Esophagus mucosa (tissue), 1 donor: Measurements from ENCODE around the gene OPRL1. TPM values are rescaled to one million over a fixed set of nuclear protein-coding genes. Genes with fewer than 3 reads are reported as not detected.
"Not testable (repeated sequence)": the region's sequence is repeated elsewhere in the genome, so short reads cannot be mapped to it uniquely, and the experiment has no call there.

ENCODE experiments used
- ATAC-seq: fragments of 200-7000 bp; cut with Tn5 transposase; one replicate; pipeline ENCODE4 v1.9.1; 2020
- total RNA-seq: library from RNA; stranded (reverse); gene quantifications from one replicate; pipeline ENCODE4 v1.2.4, GENCODE V29; 2023
- donor health status: DM: yes; HTN: yes; CAD: no.

Gene OPRL1
- total RNA-seq, 1 donor from 2014 or later, result 0.12 TPM

GRCh38 chr20:64087226-64087825 lies 7.4 kb downstream of the OPRL1 start:
- not testable (repeated sequence) for ATAC-seq

DNA sequence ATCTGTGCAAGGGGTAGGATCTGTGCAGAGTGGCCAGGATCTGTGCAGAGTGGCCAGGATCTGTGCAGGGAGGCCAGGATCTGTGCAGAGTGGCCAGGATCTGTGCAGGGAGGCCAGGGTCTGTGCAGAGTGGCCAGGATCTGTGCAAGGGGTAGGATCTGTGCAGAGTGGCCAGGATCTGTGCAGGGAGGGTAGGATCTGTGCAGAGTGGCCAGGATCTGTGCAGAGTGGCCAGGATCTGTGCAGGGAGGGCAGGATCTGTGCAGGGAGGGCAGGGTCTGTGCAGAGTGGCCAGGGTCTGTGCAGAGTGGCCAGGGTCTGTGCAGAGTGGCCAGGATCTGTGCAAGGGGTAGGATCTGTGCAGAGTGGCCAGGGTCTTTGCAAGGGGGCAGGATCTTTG lies 8.7 kb downstream of the OPRL1 start:
- not testable (repeated sequence) for ATAC-seq

DNA sequence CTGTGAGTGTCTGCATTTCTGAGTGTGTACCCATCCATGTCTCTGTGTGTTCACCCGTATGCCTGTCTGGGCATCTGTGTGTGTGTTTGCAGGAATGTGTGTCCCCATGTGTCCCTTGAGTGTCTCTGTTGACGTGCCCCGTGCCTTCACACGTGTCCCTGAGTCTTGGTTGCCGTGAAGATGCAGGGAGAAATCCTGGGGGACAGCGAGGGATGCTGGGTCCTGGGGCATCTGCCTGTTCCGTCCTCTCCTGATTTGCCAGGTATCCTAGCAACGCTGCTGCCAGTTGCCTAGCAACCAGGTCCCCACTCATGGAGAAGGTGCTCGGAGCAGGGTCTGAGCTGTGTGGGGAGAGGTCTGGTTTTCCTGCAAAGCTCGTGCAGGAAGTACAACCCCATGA lies 10.3 kb downstream of the OPRL1 start:
- no peak for ATAC-seq

DNA sequence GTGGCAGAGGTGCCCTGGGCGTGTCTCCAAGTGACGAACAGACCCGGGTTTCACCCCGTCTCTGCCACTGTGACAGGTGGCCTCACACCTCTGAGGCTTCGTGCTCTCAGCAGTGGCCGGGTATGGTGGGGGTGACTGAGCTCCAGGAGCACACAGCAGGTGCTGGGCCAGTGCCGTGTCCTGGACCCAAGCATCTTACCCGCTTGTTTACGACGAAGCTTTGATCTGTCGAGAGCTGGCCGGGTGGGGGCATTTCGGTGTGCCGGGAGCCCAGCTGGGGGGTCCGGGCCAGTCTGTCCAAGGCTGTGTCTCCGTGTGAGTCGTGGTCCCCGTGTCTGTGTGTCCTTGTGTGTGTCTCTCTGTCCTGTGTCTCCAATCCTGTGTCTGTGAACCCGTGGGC lies 11.5 kb downstream of the OPRL1 start:
- no peak for ATAC-seq

- no peak for ATAC-seq
Observed at GRCh38 chr20:64091770-64092169, 11.9 kb downstream of the OPRL1 start.

DNA sequence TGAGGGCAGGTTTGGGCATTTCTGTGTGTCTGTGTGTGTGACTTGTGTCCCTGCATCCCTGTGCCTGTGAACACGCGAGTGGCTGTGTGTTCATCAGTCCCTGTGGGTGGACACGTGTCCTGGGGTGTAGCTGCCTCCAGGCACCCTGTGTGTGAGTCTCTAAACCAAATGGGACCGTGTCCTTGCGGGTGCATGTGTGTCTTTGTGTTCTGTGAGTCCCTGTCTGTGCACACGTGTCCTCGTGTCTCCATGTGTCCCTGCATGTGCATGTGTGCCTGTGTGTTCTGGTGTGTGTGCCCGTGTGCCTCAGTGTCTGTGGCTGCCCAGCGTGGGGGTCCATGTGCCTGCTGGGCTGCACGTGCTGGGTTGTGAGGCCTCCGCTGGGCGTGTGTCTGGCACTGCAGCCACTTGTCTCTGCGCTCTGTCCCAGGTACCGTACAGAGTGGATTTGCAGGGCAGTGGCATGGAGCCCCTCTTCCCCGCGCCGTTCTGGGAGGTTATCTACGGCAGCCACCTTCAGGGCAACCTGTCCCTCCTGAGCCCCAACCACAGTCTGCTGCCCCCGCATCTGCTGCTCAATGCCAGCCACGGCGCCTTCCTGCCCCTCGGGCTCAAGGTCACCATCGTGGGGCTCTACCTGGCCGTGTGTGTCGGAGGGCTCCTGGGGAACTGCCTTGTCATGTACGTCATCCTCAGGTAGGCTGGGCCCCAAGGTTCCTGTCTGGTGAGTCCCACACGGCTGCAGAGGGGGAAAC lies 12.6 kb downstream of the OPRL1 start:
- ATAC-seq, result peak; percentile 8

DNA sequence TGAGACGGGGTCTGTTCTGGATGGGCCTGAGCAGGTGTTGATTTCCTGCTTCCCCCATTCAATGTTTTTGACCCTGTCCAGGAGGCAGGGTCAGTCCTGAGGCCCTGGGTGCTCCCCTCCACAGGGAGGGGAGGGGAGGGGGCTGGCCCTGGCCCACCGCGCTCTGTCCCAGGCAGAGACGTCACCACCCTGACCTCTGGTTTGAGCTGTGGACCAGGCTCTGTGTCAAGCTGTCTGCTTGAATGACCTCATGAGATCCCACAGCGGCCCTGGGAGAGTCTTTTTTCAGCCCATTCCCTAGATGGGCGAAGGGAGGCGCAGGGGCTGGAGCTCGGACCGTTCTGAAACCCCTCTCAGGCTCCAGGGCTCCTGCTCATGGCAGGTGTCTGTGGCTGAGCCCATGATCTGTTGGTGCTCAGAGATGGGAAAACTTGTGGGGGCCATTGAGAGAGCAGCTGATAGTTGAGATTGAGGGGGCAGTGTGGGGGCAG lies 13.2 kb downstream of the OPRL1 start:
- ATAC-seq, result peak; percentile 4

DNA sequence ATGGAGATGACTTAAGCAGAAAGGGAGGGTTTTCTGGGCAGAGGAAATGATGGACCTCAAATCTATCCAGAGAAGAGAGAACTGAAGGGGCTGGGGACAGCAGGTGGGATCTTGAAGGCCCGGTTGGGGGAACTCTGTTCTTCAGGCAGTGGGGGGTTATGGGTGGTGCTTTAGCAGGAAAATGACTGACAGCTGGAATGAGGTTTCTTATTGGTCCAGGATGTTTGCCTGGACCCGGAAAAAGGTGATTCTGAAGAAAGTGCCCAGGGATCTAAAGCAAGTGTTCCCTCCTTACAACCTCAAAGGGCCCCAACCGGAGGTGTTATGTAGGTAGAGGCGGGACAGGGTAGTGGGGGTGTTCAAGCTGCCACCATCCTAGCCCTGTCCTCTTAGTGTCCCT lies 15.6 kb downstream of the OPRL1 start:
- no peak for ATAC-seq

DNA sequence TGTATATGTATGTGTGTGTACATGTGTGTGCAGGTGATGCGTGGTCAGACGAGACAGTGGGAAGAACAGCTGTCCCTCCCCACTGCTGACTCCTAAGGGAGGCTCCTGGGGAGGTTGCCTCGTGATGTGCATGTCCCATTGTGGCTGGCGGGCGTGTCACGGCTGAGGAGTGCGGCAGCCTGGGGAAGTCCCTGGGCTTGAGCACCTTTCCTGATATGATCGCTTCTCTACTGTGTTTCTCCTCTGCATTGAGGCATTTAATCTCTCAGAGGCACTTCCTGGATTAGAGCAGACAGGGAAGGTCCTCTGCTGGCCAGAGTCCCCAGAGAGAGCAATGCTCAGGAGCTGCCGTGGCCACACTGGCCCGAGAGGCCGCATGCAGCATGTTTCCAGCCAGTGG lies 16.0 kb downstream of the OPRL1 start:
- ATAC-seq, result peak; percentile 57

- no peak for ATAC-seq
Observed at GRCh38 chr20:64096535-64096934, 16.7 kb downstream of the OPRL1 start.

- no peak for ATAC-seq
Observed at GRCh38 chr20:64098471-64099013, 18.7 kb downstream of the OPRL1 start.

DNA sequence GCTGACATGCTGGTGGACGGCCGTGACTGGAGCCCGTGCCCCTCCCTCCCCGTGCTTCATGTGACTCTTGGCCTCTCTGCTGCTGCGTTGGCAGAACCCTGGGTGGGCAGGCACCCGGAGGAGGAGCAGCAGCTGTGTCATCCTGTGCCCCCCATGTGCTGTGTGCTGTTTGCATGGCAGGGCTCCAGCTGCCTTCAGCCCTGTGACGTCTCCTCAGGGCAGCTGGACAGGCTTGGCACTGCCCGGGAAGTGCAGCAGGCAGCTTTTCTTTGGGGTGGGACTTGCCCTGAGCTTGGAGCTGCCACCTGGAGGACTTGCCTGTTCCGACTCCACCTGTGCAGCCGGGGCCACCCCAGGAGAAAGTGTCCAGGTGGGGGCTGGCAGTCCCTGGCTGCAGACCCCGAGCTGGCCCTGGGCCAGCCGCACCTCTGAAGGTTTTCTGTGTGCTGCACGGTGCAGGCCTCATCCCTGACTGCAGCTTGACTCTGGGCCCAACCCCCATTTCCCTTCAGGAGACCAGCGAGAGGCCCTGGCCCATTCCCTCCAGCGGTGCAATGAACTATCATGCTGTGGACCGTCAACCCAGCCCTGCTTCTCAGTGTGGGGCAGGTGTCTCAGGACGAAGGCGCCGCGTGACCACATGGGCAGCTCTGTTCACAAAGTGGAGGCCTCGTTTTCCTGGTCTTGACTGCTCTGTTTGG lies 19.4 kb downstream of the OPRL1 start:
- no peak for ATAC-seq

- peak; percentile 5 for ATAC-seq
Observed at GRCh38 chr20:64099880-64100565, 20.1 kb downstream of the OPRL1 start.

DNA sequence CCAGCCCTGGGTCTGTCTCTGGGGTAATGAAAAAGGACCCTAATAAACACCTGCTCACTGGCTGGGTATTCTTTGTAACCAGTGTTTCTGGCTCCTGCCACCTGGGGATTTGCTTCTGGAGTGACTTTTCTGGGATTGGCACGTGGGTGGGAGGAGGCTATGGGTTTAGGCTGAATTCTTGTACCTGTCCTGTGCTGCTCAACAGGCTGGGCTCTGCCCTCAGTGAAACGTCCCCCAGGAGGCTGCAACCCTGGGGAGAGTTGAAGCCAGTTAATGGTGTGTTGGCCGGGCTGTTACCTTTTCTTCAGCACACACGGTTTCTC lies 20.6 kb downstream of the OPRL1 start:
- no peak for ATAC-seq

GRCh38 chr20:64100946-64101688 lies 21.2 kb downstream of the OPRL1 start:
- ATAC-seq, result no peak

DNA sequence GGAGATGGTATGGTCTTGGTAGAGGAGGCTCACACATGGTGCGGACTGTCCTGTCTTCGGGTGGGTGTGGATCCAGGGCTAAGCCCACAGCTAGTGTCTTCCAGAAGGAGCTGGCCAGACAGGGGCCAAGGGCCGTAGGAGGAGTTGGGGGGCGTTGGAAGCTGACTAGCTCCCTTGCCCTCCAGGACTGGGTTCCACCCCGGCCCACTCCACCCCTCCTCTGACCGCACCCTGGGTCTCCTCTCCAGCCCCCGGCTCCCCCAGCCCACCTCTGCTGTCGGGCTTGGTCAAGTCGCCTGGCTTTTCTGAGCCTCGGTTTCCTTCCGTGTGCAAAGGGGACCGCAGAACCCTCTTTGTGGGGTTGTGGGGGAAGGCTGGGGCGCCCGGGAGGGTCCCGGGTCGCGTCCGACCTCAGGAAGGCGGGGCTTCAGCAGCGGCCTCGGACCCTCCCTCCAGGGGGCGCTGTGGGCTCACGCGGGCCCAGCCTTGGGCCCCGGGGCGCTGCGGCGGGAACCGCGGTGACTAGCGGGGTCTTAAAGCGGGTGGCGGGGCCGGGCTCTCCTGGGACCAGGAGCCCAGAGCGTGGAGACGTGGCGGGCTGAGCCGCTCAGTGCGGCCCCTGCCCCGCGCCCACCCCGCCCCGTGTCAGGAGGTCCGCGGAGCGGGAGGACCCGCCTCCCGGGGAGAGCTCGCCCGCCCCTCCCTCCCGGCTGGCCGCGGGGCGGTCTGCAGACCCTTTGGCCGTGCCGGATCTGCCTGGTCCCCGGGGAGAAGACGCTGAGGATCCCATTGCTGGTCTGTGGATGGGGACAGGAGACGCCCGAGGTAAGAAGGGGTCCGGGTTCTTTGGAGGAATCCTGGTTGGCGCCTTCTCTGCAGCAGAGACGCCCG lies 22.1 kb downstream of the OPRL1 start:
- ATAC-seq, result peak; percentile 34

GRCh38 chr20:64102647-64103354 lies 22.9 kb downstream of the OPRL1 start:
- no peak for ATAC-seq

DNA sequence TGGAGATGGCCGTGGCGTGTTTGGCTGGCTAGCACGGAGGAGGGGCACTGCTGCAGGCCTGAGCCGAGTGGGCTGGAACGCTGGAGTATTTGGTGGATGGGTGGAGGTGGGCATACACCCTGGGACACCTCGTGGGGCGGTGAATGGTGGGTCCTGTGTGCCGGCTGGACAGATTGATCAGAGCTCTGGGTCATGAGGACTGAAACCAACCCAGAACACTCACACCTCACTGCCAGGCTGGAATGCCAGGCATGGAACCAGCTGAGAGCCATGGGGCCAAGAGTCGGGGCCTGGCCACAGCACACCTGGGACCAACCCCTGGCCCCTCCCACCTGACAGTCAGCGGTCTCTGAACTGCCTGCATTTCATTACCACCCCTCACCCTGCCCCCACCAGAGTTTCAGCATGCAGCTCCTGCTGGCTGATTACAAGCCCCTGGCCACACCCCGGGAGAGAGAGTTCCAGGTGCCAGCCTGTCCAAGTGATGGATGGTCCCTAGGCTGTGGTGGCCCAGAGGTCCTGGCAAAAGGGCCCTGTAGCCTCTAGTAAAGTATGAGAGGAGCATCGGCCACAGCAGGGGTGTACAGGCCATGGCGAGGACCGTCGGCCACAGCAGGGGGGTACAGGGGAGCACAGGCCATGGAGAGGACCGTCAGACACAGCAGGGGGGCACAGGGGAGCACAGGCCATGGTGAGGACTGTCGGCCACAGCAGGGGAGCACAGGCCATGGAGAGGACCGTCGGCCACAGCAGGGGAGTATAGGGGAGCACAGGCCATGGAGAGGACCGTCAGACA lies 24.2 kb downstream of the OPRL1 start:
- no peak for ATAC-seq

- ATAC-seq, result no peak
Observed at GRCh38 chr20:64104667-64105451, 25.0 kb downstream of the OPRL1 start.
